ENCODE data around the gene ICA1.

ICA1 gene

GRCh38 chr7:8201846-8202441, 60.0 kb downstream of the ICA1 start:
- FAIRE-seq (no peak), DNase-seq (ENCODE audit: low spot score) (no peak)

DNA sequence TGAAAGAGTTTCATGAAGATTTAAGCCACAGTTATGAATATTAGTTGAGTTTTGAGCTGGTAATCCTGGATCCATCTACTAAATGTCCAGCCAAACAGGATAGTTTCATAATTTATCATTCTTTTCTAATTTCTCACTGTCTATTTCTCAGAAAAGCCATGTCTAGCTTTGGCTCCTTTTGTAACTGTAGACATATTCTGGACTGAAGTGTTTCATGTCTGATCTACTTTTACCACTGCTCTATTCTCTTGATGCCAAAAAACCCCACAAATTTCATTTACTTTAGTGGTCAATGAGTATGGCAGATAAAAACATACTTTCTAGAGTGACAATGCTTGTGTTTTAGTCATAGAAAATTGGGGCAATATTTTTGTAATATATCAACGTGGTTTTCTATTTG, 61.2 kb downstream of the ICA1 start:
- DNase-seq (ENCODE audit: low spot score) (no peak), FAIRE-seq (no peak)

GRCh38 chr7:8200316-8200715, 61.7 kb downstream of the ICA1 start:
- no peak for FAIRE-seq
- DNase-seq (ENCODE audit: low spot score) = no peak

- no peak for DNase-seq (ENCODE audit: low spot score)
- FAIRE-seq = no peak
Observed at GRCh38 chr7:8197994-8198698, 63.8 kb downstream of the ICA1 start.

- DNase-seq (ENCODE audit: low spot score) (no peak), FAIRE-seq (no peak)
Observed at GRCh38 chr7:8192897-8193296, 69.1 kb downstream of the ICA1 start.

GRCh38 chr7:8190119-8190895, 71.7 kb downstream of the ICA1 start:
- FAIRE-seq = peak; percentile 89
- peak; percentile 37 for DNase-seq (ENCODE audit: low spot score)

GRCh38 chr7:8189625-8190024, 72.3 kb downstream of the ICA1 start:
- FAIRE-seq = no peak
- DNase-seq (ENCODE audit: low spot score) = no peak

DNA sequence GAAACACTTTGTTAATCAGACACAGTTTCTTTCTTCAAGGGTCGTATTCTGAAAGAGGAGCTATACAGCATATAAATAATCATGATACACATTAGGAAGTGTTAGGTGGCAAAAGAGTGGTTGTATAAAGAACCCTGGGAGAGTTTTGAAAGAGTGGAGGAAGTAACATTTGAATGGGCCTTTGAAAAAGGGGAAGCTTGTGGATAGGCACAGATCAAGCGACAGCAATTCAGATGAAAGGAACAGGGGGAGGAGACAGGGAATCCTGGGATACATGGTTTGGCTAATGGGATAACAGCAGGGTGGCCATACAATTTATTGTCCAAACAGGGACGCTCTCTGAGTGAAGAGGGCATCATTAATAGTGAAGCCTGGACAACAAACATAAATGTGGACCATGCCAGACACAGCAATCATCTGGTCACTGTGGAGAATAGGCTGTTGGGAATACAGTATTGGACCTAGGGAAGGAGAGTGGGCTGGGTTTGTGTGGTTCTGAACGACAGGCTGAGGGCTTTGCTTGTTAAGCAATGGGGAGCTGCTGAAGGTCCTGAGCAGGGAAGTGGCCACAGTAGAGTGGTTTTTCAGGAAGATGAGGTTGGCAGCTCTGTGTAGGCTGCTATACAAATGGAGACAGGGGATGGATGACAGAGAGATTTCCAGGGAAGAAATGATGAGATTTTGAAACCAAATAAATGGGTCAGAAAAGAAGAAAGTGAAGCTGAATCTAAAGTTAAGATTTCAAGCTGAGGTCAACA, 75.9 kb downstream of the ICA1 start:
- FAIRE-seq = no peak
- DNase-seq (ENCODE audit: low spot score) = no peak

DNA sequence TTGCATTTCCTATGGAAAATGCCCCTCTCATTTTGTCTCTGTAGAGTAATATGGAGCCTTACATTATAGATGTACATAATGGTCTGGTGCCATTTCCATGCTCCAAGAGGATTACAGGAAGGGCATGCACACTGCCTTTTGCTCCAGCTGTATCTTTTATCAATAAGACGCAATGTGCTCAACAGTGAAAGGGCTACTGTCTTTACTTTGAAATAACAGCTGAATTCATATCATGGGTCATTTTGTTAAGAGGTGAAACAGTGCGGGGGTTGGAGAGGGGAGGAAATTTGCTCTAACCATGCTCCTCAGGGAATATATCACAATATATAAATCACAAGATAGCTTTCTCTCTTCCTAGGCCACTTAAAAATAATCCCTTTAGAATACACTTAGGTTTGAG, 77.7 kb downstream of the ICA1 start:
- FAIRE-seq (no peak), DNase-seq (ENCODE audit: low spot score) (no peak)

DNA sequence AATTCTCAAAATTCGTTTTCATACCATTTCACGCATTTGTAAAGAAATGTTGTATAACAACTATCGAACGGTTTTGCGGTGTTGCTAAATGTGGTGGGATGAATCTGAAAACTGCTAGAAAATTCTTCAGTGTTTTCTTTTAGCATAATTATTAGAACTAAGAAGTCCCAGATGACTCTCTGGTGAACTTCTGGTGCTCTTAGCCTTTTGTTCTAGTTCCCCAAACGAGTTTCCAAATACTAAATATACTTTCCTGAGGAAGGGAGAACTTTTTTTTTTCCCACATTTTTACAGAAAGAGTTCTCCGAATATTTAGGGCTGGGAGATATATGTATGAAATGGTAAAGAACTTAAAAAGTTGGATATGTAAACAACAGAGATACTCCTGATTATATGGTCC, 82.5 kb downstream of the ICA1 start:
- DNase-seq (ENCODE audit: low spot score) (no peak), FAIRE-seq (no peak)

GRCh38 chr7:8178353-8178752, 83.6 kb downstream of the ICA1 start:
- no peak for DNase-seq (ENCODE audit: low spot score)
- peak; percentile 54 for FAIRE-seq

DNA sequence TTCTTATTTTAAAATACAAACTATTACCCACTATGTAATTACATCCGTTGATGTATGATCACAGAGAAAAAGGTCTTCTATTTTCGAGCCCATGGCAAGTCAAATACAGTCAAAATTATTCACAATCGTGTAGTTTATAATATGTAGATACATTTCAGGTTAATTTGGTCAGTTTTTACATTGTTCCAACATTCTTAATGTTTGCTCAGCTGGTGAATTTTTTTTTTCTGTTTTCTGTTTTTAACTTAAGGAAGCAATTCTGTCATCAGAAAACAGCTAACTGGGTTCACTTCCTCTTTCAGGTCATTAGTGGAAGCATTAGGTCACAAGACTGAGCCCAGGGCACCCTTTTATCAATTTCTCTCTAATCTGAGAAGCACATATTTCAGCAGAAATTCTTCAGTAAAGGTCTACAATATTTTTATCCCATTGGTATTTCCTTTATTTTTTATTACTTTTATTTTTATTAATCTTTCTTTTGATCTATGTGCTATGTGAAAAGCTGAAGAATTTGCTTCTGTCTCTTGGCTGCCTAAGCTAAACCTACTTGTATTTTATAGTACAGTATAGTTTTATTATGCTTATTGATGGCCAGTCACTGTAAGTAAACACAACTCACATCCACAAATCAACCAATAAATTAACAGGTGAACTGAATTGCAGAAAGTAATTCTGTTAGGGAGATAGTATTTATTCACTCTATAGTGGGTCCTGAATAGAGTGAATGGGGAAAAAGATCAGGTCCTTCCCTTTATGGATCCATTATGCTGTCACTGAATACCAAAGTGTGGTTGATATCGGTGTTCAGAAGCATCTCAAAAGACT, 84.6 kb downstream of the ICA1 start:
- no peak for DNase-seq (ENCODE audit: low spot score)
- FAIRE-seq = no peak

DNA sequence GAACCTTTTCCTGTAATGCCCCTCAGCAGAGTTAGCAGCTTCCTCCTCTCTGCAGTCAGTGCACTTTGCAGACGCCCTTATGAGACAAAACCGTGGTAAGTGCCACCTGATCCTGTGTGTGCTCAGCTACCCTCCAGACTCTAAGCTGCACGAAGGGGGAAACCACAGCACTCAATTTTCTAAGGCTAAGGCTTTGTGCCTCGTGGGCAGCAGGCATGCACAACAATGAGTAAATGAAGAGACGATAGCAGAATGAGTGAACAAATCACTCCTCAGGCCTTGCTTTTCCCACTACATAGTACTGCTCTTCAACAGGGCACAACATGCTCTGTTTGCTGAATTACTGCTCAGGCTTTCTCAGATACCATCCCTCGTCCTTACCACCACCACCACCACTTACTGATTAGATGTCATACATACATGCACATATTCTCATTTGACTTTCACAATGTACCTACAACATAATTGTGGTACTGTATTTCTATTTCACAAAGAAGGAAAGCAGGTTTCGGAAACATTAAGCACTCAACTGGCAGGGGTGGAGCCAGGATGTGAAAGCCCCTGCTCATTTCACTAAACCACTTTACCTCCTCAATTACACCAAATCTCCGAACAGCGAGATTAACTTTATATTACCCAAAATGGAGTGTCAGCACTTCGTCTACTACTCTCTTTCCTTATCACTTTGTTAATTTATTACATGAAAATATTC, 85.4 kb downstream of the ICA1 start:
- DNase-seq (ENCODE audit: low spot score) (no peak), FAIRE-seq (no peak)

DNA sequence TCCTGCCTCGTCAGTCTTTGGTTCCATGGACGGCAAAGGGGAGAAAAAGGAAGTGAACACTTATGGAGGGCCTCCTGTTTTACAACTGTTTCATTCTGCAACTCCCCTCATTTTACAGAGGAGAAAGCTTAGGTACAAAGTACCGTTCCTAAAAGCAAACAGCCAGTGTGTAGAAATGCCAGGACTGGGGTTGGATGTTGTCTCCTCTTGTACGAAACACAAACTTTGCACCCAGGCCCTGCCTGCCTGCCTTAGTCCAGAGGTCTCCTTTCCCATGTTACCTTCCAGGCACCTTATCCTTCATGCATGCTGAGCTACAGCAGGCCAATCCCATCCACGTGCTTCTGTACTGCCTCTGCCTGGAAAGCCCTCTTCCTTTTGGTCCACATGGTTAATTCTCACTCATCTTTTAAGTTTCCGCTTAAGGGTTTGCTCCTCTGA, 86.0 kb downstream of the ICA1 start:
- DNase-seq (ENCODE audit: low spot score) = no peak
- FAIRE-seq = no peak

DNA sequence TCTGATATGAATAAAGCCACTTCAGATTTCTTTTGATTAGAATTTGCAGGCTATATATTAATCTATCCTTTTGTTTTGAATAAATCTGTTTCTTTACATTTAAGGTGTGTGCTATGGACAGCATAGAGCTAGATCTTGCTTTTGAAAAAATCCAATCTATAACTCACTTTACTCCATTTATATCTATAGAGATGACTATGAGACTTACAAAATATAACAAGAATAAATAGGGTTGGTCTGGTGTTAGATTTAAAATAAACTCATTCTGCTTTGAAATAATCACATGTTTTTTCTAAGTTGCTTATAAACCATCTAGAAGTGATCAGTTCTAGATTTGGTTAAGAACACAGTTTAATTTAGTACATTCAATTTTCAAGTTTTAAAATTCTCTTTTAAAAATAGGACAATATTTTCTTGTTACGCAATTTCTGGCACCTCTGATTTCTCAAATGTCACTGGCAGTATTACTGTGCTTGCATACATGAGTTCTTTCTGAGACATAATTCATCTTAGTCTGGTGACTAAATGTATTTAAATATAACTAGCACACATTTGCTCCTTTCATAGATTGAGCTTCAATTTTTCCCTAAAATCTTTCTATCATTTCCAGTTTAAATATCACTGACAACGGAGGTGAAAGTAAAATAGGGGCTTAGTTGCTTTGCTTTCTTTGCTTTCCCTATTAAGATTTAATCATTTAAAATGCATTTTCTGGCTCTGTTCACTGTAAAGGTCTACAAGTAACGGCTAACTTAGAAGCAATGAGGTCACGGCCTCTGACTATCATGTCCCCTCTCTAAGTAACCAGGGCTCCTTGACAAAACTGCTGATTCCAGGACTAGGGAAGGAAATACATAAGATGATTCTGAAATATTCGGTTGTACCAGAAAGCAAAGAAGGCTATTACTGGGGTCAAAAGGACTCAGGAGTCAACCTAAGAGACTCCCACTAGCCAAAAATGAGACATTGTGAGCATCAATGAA, 89.3 kb downstream of the ICA1 start:
- FAIRE-seq (no peak), DNase-seq (ENCODE audit: low spot score) (no peak)

GRCh38 chr7:8169171-8169570, 92.8 kb downstream of the ICA1 start:
- FAIRE-seq (no peak), DNase-seq (ENCODE audit: low spot score) (no peak)

DNA sequence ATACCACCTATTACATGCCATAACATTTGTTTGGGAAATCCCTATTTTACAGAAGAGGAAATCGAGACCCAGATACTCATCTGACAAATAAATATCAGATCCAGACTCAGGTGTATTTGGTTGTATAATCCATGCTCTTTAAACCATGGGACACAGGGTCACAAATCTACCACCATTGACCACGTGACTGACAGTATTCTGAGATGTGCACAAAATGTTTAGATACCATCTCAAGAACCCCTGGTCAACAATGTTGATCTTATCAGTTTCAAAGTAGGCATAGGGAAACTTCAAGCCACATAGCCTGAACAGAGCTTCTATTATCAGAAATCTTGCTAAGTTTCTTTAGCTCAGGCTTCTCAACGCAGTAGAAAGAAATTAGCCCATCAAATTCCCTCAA, 93.6 kb downstream of the ICA1 start:
- FAIRE-seq = no peak
- no peak for DNase-seq (ENCODE audit: low spot score)

DNA sequence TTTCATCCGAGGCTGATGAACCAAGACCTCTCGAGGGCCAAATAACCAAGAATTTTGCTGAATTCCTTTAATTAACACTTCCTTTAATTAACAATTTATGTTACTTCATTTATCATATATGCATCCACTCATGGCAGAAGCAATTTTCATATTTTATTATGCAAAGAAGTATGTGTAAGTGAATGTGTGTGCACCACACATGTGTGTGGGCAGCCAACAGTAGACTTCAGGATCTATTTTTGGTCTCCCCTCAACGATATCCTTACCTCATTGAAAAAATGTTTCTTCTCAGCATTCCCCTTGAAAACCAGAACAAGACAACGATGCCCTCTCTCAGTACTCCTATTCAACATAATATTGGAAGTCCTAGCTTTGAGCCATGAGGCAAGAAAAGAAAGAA, 96.8 kb downstream of the ICA1 start:
- no peak for FAIRE-seq
- DNase-seq (ENCODE audit: low spot score) = no peak

GRCh38 chr7:8162181-8162580, 99.8 kb downstream of the ICA1 start:
- no peak for FAIRE-seq
- no peak for DNase-seq (ENCODE audit: low spot score)

All from RCC 7860 (cell line).